ENCODE measurements around the gene SAT1.
"Not testable (repeated sequence)": the region's sequence is repeated elsewhere in the genome, so short reads cannot be mapped to it uniquely, and the experiment has no call there.

The SAT1 gene

DNA sequence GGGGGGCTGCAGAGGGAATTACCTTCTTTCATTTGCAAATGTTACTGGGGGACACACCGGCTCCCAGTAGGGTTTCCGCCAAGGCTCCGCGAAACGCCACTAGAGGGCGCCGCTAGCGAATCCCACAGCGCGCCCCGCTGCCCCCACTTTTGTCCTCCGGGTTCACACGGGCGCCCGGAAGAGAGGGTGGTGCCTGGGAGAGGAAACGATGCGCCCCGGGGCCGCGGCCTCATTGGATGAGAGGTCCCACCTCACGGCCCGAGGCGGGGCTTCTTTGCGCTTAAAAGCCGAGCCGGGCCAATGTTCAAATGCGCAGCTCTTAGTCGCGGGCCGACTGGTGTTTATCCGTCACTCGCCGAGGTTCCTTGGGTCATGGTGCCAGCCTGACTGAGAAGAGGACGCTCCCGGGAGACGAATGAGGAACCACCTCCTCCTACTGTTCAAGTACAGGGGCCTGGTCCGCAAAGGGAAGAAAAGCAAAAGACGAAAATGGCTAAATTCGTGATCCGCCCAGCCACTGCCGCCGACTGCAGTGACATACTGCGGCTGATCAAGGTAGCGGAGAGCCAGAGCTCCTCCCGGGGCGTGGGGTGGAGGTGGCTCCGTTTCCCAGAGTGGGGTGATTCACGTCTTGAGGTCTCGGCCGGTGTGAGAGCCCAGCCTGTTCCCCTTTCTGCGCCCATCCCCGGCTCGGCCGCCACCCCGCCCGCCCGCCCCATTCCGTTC is at the start of gene SAT1:
SAT1 (plus strand) TSS at position 311 of the 726 bp plus-strand sequence; CDS start at position 490, 179 bp downstream.
- peak; percentile 69 for DNase-seq

DNA sequence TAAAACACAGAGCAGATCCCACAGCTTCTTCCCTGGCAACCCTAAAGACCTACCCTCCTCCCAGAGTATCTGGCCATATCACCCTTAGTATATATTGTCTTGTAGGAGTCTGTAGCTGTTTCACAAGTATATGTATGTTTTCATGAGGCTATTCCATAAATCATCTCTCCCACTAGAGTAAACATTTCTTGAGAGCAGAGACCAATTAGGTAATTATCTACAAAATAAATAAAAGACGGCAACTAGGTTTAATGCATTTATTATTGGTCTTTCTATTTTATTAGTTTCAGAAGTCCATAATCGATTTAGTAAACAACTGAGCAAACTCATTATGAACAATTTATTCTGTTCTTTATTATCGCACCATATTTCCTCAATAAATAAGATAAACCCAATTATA is 46.9 kb upstream of the SAT1 start:
- no peak for DNase-seq

DNA sequence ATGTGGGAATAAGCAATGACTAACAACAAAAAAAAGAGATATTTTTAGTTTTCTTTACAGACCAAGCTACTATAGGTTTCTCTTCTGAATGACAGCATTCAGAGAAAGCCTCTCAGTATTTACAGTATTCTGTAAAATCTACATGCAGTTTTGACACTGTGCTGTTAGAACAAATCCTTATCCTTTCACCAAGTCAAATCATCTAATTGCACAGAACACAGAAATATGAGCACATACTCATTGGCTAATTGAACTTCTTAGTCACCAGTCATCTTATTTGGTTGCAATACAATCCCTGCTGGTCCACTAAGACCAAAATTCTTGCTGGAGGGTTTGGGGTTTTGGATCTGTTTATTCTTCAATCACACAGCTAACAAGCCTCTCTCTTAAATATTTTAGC is 45.6 kb upstream of the SAT1 start:
- DNase-seq = no peak

DNA sequence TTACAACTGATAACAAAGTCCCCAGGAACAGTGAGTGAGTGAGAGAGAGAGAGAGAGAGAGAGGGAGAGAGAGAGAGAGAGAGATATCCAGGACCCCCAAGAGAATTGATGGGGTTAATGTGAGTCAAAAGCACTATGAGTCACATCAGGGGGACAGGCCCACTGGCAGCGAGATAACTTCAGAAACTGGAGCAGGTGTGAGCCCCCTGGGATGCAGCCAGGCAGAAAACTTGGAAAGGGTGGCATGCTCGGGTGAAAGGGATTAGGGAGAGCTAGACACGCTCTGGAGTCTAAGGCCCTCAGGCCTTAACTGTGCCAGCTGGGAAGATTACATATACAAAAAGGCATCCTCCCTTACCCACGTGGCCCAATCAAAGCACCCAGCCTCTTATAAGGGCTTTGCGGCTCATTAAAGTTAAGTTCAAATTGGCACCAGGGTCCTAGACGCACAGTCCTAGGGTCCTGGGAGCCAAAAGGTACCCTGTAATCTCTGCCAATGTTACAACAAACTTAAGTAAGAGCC is 40.7 kb upstream of the SAT1 start:
- DNase-seq = peak; percentile 37

DNA sequence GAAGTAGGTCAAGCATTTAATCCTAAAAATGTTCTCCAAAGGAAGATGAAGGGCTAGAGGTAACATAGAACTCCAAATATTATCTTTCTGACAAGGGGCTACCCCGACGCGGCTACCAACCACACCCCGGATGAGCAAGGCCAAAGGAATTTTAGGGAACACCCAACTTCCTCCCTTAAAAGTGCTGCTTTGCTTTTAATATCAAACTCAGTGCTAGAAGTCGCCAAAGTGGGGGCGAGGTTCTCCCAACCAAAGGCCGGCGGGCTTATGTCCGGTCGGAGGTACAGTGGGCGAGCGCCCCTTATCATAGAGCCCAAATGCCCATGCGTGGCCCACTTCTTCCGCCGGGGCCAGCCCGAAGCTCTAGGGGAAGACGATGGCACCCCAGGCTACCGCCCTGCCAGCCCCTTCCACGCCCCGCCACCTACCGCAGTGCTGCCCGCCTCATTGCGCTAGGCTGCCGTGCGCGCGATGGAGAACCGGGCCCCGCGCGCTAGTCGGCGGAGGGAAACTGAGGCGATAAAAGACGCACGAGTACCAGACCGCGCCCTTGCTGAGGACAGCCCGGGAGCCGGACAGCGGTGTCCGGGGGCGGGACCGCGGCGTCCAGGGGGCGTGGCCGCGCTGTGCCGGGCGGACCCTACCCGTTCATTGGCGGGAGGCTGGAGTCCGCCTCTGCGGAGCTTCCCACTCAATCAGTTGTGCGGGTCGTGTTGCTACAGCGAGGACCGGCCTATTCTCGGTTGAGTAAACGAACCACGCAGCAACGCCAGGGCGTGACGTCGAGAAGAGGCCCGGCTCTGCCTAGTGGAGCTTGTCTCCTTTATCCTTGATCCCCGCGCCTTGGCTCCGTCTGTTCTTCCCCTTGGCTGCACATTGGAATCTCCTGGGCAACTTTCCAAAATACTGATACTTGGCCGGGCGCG is 40.0 kb upstream of the SAT1 start, which contains the start of gene ACOT9:
ACOT9 (minus strand) TSS at position 580 of the 926 bp plus-strand sequence; CDS start at position 448, 132 bp downstream.
- peak; percentile 41 for DNase-seq

- DNase-seq = not testable (repeated sequence)
These were observed 39.4 kb upstream of the SAT1 start for GRCh38 chrX:23743623-23743971.

DNA sequence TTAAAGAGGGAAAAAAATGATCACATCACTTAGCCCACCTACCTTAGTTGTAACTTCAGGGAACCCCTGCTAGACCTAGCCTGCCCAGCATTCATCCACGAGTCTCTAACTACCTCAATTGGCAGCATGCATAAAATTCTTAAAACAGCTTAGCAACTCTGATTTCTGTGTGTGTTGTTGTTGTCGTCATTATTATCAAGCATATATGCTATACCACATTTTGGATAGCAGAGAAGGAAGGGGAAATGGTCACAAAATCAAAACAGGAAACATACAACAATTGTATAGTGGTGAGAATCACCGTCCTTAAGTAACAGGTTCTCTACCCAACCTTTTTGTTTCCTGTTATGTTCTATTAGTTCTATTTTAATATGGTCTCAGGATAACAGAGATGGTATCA is 37.2 kb upstream of the SAT1 start:
- no peak for DNase-seq

- no peak for DNase-seq
These were observed 33.8 kb upstream of the SAT1 start for GRCh38 chrX:23749129-23749528.

DNA sequence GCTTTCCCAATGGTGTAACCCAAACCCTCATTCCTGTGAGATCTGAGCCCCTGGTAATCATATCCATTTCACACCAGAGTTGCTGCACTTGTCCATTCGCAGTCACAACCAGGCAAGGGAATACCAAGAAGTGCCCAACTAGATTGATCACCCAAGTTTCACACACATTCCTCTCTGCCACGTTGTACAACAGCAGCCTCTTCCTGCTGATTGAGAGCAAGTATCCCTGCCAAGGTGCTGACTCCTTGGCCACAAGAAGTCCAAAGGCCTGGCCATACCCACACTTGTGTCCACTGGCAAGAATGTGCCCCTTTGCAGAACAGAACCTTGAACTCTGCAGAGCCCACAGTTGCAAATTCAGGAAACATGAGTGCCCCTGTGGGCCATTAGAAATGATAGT is 33.4 kb upstream of the SAT1 start:
- no peak for DNase-seq

GRCh38 chrX:23752740-23753415 is 30.1 kb upstream of the SAT1 start:
- no peak for DNase-seq

- DNase-seq = no peak
These were observed 28.3 kb upstream of the SAT1 start for GRCh38 chrX:23754664-23755063.

- peak; percentile 11 for DNase-seq
These were observed 26.8 kb upstream of the SAT1 start for GRCh38 chrX:23756165-23756564.

DNA sequence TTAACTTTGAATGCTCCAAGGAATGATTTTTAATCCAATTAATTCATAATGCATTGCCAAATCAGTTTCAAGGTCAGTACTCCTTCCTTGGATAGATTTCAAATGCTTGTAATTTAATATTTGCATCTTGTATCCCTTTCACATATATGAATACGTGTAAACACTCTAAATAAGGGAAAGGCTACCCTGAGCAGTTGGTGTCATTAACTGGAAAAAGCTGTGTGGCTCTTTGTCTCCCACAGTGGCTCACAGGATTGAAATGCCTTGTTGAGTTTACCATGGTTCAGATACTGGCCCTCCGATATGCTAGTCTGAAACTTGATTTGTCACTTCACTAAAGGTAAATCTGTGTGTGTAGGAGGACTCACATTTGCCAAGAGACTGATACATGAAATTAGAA is 23.2 kb upstream of the SAT1 start:
- no peak for DNase-seq

- DNase-seq = no peak
These were observed 18.6 kb upstream of the SAT1 start for GRCh38 chrX:23764188-23764984.

DNA sequence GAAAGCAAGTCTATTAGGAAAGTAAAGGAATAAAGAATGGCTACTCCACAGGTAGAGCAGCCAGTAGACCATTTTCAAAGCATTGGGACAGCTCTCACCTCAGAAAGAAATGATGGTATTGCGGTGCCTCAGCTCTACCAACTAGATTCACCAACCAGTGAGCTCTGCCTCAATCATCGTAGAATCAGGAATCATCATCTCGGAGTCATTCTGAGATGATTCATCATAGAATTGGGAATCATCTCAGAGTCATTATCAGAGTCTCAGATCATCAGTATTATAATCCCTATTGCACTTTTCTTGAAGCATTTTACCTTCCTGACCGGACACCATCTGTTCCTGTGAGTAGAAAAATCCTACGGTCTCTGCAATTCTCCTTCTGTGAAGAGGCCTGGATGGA is 17.5 kb upstream of the SAT1 start:
- no peak for DNase-seq

GRCh38 chrX:23765868-23766267 is 17.1 kb upstream of the SAT1 start:
- no peak for DNase-seq

DNA sequence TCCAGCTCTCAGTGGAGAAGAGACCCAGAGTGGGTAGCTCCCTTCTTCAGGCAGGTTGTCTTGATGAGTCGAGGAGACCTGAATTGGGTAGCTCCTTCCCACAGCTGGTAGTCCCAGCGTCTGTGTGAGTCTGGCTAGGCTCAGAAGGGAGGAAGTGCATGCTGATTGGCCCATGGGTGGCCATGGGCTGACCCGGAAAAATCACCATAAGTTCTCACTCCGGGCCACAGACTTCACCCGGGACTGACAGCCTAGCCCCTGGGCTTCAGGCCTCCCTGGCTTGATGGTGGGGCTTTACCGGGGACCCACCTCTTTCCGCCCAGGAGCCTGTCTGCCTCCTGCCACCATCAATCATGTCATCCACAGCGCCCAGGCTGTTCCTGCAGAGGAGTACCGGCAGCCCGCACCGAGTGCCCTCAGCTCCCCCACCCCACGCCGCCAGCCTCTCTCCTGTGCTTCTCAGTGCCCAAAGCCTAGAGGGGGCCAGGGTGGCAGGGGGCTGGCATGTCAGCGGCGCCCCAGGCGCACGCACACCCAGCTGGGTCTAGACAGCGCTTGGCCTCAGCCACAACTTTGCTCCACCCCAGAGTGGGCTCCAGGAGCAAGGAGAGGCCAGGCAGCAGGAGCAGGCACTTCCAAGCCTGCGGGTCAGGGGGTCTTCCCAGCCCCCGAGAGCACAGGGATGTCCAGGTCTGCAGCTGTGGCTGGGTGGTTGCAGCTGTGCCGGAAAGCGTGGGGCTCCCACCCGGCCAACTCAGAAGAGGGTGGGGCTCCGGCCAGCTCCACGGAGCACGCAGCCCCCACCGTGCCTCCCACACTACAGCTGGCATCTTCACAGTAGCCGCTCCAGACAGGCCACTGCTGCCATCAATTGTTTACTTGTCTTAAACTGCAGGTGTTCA is 16.1 kb upstream of the SAT1 start:
- no peak for DNase-seq

DNA sequence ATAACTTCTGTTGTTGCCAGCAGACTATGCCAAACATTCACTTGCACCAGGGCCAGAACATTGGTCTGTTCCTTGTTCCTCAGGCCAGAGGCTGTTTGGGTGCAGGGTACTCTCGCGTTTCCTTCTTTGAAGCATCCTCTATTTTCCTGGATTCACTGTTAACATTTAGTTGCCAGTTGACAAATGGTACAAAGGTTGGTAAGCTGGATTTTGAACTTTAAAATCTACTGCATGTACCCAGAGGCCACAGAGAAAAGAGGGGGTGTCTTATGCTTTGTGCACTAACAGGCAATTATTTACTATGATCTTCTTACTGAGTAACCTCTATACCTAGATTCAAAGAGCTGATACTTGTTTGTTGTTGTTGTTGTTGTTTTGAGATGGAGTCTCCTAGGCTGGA is 12.8 kb upstream of the SAT1 start:
- no peak for DNase-seq

- DNase-seq = not testable (repeated sequence)
These were observed 11.9 kb upstream of the SAT1 start for GRCh38 chrX:23771086-23771485.

- DNase-seq = no peak
These were observed 9.3 kb upstream of the SAT1 start for GRCh38 chrX:23773601-23774175.

DNA sequence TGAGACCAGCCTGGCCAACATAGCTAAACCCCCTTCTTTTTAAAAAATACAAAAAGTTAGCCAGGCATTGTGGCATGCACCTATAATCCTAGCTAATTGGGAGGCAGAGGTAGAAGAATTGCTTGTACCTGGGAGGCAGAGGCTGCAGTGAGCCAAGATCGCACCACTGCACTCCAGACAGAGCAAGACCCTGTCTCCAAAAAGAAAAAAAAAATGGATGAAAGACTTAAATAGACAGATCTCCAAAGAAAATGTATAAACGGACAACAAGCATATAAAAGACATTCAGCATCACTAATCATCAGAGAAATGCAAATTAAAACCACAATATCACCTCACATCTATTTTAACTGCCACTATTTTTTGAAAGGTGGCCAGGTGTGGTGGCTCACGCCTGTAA is 6.6 kb upstream of the SAT1 start:
- no peak for DNase-seq
